ENCODE measurements around the gene RTF2. TPM values are rescaled to one million over a fixed set of nuclear protein-coding genes. Genes with fewer than 3 reads are reported as not detected.
"Not testable (repeated sequence)": the region's sequence is repeated elsewhere in the genome, so short reads cannot be mapped to it uniquely, and the experiment has no call there.

RTF2 gene
- polyA plus RNA-seq, 4 donors = 70.2 to 83.5 (median 78.4) TPM

GRCh38 chr20:56516631-56517030 is 48.2 kb downstream of the RTF2 start:
- Histone ChIP-seq H3K36me3 (ENCODE audit: control insufficient read depth in 3 of 3, insufficient read depth in 2 of 3, low read depth in 1 of 3, low read length in 3 of 3) (peaks cover 30 to 63% (median 45%) of the 10 kb centered on the region in 3 donors), H3K27me3 (ENCODE audit: control insufficient read depth in 3 of 3, insufficient read depth in 3 of 3, low read length in 3 of 3) (no peaks in the 10 kb centered on the region), H3K4me1 (ENCODE audit: control insufficient read depth in 3 of 3, insufficient read depth in 2 of 3, low read depth in 1 of 3, low read length in 2 of 3) (no peaks in the 10 kb centered on the region), H3K27ac (ENCODE audit: low read depth in 1 of 3, low read length in 2 of 3) (no peak overlapping the region), H3K9me3 (ENCODE audit: control insufficient read depth in 2 of 2, insufficient read depth in 1 of 2, low read depth in 1 of 2, low read length in 1 of 2) (peaks cover 0 to 25% of the 10 kb centered on the region in 2 donors), H3K4me3 (ENCODE audit: low read depth in 1 of 3, low read length in 3 of 3) (no peak overlapping the region)
- no peak for FAIRE-seq
- no peak for DNase-seq
- 76 to 96% (median 92%) methylated on average over 5 of the region's 5 CpGs for WGBS, 3 donors

GRCh38 chr20:56517211-56517610 is 48.8 kb downstream of the RTF2 start:
- no peaks in the 10 kb centered on the region for H3K27me3 ChIP-seq (ENCODE audit: control insufficient read depth in 3 of 3, insufficient read depth in 3 of 3, low read length in 3 of 3)
- H3K36me3 ChIP-seq (ENCODE audit: control insufficient read depth in 3 of 3, insufficient read depth in 2 of 3, low read depth in 1 of 3, low read length in 3 of 3) = peaks cover 30 to 60% (median 44%) of the 10 kb centered on the region in 3 donors
- 93 to 98% (median 96%) methylated on average over 7 of the region's 7 CpGs for WGBS, 3 donors
- H3K4me1 ChIP-seq (ENCODE audit: control insufficient read depth in 3 of 3, insufficient read depth in 2 of 3, low read depth in 1 of 3, low read length in 2 of 3) = no peaks in the 10 kb centered on the region
- DNase-seq = no peak
- H3K9me3 ChIP-seq (ENCODE audit: control insufficient read depth in 2 of 2, insufficient read depth in 1 of 2, low read depth in 1 of 2, low read length in 1 of 2) = peaks cover 0 to 29% of the 10 kb centered on the region in 2 donors
- no peak overlapping the region for H3K4me3 ChIP-seq (ENCODE audit: low read depth in 1 of 3, low read length in 3 of 3)
- FAIRE-seq = no peak
- H3K27ac ChIP-seq (ENCODE audit: low read depth in 1 of 3, low read length in 2 of 3) = no peak overlapping the region

GRCh38 chr20:56517641-56518040 is 49.2 kb downstream of the RTF2 start:
- no peaks in the 10 kb centered on the region for H3K4me1 ChIP-seq (ENCODE audit: control insufficient read depth in 3 of 3, insufficient read depth in 2 of 3, low read depth in 1 of 3, low read length in 2 of 3)
- FAIRE-seq = no peak
- no peak for DNase-seq
- peaks cover 0 to 30% of the 10 kb centered on the region in 2 donors for H3K9me3 ChIP-seq (ENCODE audit: control insufficient read depth in 2 of 2, insufficient read depth in 1 of 2, low read depth in 1 of 2, low read length in 1 of 2)
- H3K27me3 ChIP-seq (ENCODE audit: control insufficient read depth in 3 of 3, insufficient read depth in 3 of 3, low read length in 3 of 3) = no peaks in the 10 kb centered on the region
- H3K27ac ChIP-seq (ENCODE audit: low read depth in 1 of 3, low read length in 2 of 3) = no peak overlapping the region
- H3K36me3 ChIP-seq (ENCODE audit: control insufficient read depth in 3 of 3, insufficient read depth in 2 of 3, low read depth in 1 of 3, low read length in 3 of 3) = peaks cover 30 to 57% (median 40%) of the 10 kb centered on the region in 3 donors
- 84 to 93% (median 91%) methylated on average over 8 of the region's 8 CpGs for WGBS, 3 donors
- H3K4me3 ChIP-seq (ENCODE audit: low read depth in 1 of 3, low read length in 3 of 3) = no peak overlapping the region

GRCh38 chr20:56518126-56518525 is 49.7 kb downstream of the RTF2 start:
- Histone ChIP-seq H3K27me3 (ENCODE audit: control insufficient read depth in 3 of 3, insufficient read depth in 3 of 3, low read length in 3 of 3) (no peaks in the 10 kb centered on the region), H3K36me3 (ENCODE audit: control insufficient read depth in 3 of 3, insufficient read depth in 2 of 3, low read depth in 1 of 3, low read length in 3 of 3) (peaks cover 30 to 52% (median 40%) of the 10 kb centered on the region in 3 donors), H3K4me3 (ENCODE audit: low read depth in 1 of 3, low read length in 3 of 3) (no peak overlapping the region), H3K9me3 (ENCODE audit: control insufficient read depth in 2 of 2, insufficient read depth in 1 of 2, low read depth in 1 of 2, low read length in 1 of 2) (peaks cover 0 to 30% of the 10 kb centered on the region in 2 donors), H3K27ac (ENCODE audit: low read depth in 1 of 3, low read length in 2 of 3) (no peak overlapping the region), H3K4me1 (ENCODE audit: control insufficient read depth in 3 of 3, insufficient read depth in 2 of 3, low read depth in 1 of 3, low read length in 2 of 3) (no peaks in the 10 kb centered on the region)
- FAIRE-seq = no peak
- 95 to 98% (median 96%) methylated on average over 14 of the region's 14 CpGs for WGBS, 3 donors
- DNase-seq = no peak

- H3K4me3 ChIP-seq (ENCODE audit: low read depth in 1 of 3, low read length in 3 of 3) = no peak overlapping the region
- no peak overlapping the region for H3K27ac ChIP-seq (ENCODE audit: low read depth in 1 of 3, low read length in 2 of 3)
- H3K4me1 ChIP-seq (ENCODE audit: control insufficient read depth in 3 of 3, insufficient read depth in 2 of 3, low read depth in 1 of 3, low read length in 2 of 3) = no peaks in the 10 kb centered on the region
- H3K36me3 ChIP-seq (ENCODE audit: control insufficient read depth in 3 of 3, insufficient read depth in 2 of 3, low read depth in 1 of 3, low read length in 3 of 3) = peaks cover 30 to 45% (median 34%) of the 10 kb centered on the region in 3 donors
- WGBS, 3 donors = 93 to 97% (median 94%) methylated on average over 10 of the region's 10 CpGs
- DNase-seq = no peak
- no peak for FAIRE-seq
- H3K27me3 ChIP-seq (ENCODE audit: control insufficient read depth in 3 of 3, insufficient read depth in 3 of 3, low read length in 3 of 3) = no peaks in the 10 kb centered on the region
- peaks cover 0 to 30% of the 10 kb centered on the region in 2 donors for H3K9me3 ChIP-seq (ENCODE audit: control insufficient read depth in 2 of 2, insufficient read depth in 1 of 2, low read depth in 1 of 2, low read length in 1 of 2)
Observed at GRCh38 chr20:56518721-56519398, 50.4 kb downstream of the RTF2 start.

- H3K36me3 ChIP-seq (ENCODE audit: control insufficient read depth in 3 of 3, insufficient read depth in 2 of 3, low read depth in 1 of 3, low read length in 3 of 3) = peaks cover 30 to 40% (median 34%) of the 10 kb centered on the region in 3 donors
- no peaks in the 10 kb centered on the region for H3K4me1 ChIP-seq (ENCODE audit: control insufficient read depth in 3 of 3, insufficient read depth in 2 of 3, low read depth in 1 of 3, low read length in 2 of 3)
- 99% methylated on average over 10 of the region's 10 CpGs for WGBS, 3 donors
- no peaks in the 10 kb centered on the region for H3K27me3 ChIP-seq (ENCODE audit: control insufficient read depth in 3 of 3, insufficient read depth in 3 of 3, low read length in 3 of 3)
- H3K9me3 ChIP-seq (ENCODE audit: control insufficient read depth in 2 of 2, insufficient read depth in 1 of 2, low read depth in 1 of 2, low read length in 1 of 2) = peaks cover 0 to 30% of the 10 kb centered on the region in 2 donors
- H3K4me3 ChIP-seq (ENCODE audit: low read depth in 1 of 3, low read length in 3 of 3) = no peak overlapping the region
- DNase-seq (no peak), FAIRE-seq (no peak)
- H3K27ac ChIP-seq (ENCODE audit: low read depth in 1 of 3, low read length in 2 of 3) = no peak overlapping the region
Observed at GRCh38 chr20:56519551-56519950, 51.1 kb downstream of the RTF2 start.

- FAIRE-seq = no peak
Observed at GRCh38 chr20:56520180-56520579, 51.8 kb downstream of the RTF2 start.

GRCh38 chr20:56520746-56521354 is 52.4 kb downstream of the RTF2 start:
- WGBS, 3 donors = 92 to 96% (median 93%) methylated on average over 13 of the region's 13 CpGs
- not testable (repeated sequence) for H3K27me3 ChIP-seq (ENCODE audit: control insufficient read depth in 3 of 3, insufficient read depth in 3 of 3, low read length in 3 of 3); H3K27ac ChIP-seq (ENCODE audit: low read depth in 1 of 3, low read length in 2 of 3); H3K4me1 ChIP-seq (ENCODE audit: control insufficient read depth in 3 of 3, insufficient read depth in 2 of 3, low read depth in 1 of 3, low read length in 2 of 3); FAIRE-seq; H3K4me3 ChIP-seq (ENCODE audit: low read depth in 1 of 3, low read length in 3 of 3); DNase-seq
- peaks cover 0 to 30% of the 10 kb centered on the region in 2 donors for H3K9me3 ChIP-seq (ENCODE audit: control insufficient read depth in 2 of 2, insufficient read depth in 1 of 2, low read depth in 1 of 2, low read length in 1 of 2)
- peaks cover 30 to 40% (median 34%) of the 10 kb centered on the region in 3 donors for H3K36me3 ChIP-seq (ENCODE audit: control insufficient read depth in 3 of 3, insufficient read depth in 2 of 3, low read depth in 1 of 3, low read length in 3 of 3)

More at GRCh38 chr20:56520180-56520579, 51.8 kb downstream of the RTF2 start:
- WGBS, 3 donors = 98 to 99% (median 98%) methylated on average over 10 of the region's 10 CpGs
- H3K27ac ChIP-seq (ENCODE audit: low read depth in 1 of 3, low read length in 2 of 3) = no peak overlapping the region
- H3K36me3 ChIP-seq (ENCODE audit: control insufficient read depth in 3 of 3, insufficient read depth in 2 of 3, low read depth in 1 of 3, low read length in 3 of 3) = peaks cover 30 to 40% (median 34%) of the 10 kb centered on the region in 3 donors
- DNase-seq = no peak
- no peaks in the 10 kb centered on the region for H3K27me3 ChIP-seq (ENCODE audit: control insufficient read depth in 3 of 3, insufficient read depth in 3 of 3, low read length in 3 of 3)
- H3K4me1 ChIP-seq (ENCODE audit: control insufficient read depth in 3 of 3, insufficient read depth in 2 of 3, low read depth in 1 of 3, low read length in 2 of 3) = no peaks in the 10 kb centered on the region
- H3K4me3 ChIP-seq (ENCODE audit: low read depth in 1 of 3, low read length in 3 of 3) = no peak overlapping the region
- H3K9me3 ChIP-seq (ENCODE audit: control insufficient read depth in 2 of 2, insufficient read depth in 1 of 2, low read depth in 1 of 2, low read length in 1 of 2) = peaks cover 0 to 30% of the 10 kb centered on the region in 2 donors

Measured in small intestine (tissue), 7 donors.